ENCODE measurements around the gene CCDC34.

The CCDC34 gene

GRCh38 chr11:27401280-27401832, 38.3 kb upstream of the CCDC34 start:
- no peak for TF ChIP-seq CTCF (IDR thresholded peaks at IDR 0.05; ENCODE audit: low read depth, low read length)
- DNase-seq (ENCODE audit: extremely low read depth, low read depth), result no peak

GRCh38 chr11:27398400-27398770, 35.4 kb upstream of the CCDC34 start:
- TF ChIP-seq CTCF (IDR thresholded peaks at IDR 0.05; ENCODE audit: low read depth, low read length), result no peak
- DNase-seq (ENCODE audit: extremely low read depth, low read depth), result no peak

- DNase-seq (ENCODE audit: extremely low read depth, low read depth), result no peak
- no peak for TF ChIP-seq CTCF (IDR thresholded peaks at IDR 0.05; ENCODE audit: low read depth, low read length)
Observed at GRCh38 chr11:27397624-27398399, 34.8 kb upstream of the CCDC34 start.

GRCh38 chr11:27396259-27396839, 33.3 kb upstream of the CCDC34 start:
- no peak for DNase-seq (ENCODE audit: extremely low read depth, low read depth)
- no peak for TF ChIP-seq CTCF (IDR thresholded peaks at IDR 0.05; ENCODE audit: low read depth, low read length)

- DNase-seq (ENCODE audit: extremely low read depth, low read depth), result no peak
- no peak for TF ChIP-seq CTCF (IDR thresholded peaks at IDR 0.05; ENCODE audit: low read depth, low read length)
Observed at GRCh38 chr11:27395556-27396258, 32.7 kb upstream of the CCDC34 start.

GRCh38 chr11:27394781-27395228, 31.8 kb upstream of the CCDC34 start:
- TF ChIP-seq CTCF (IDR thresholded peaks at IDR 0.05; ENCODE audit: low read depth, low read length), result no peak
- no peak for DNase-seq (ENCODE audit: extremely low read depth, low read depth)

All from AG09319 (cell line).